Measurements from ENCODE around the gene RAB30. TPM values are rescaled to one million over a fixed set of nuclear protein-coding genes. Genes with fewer than 3 reads are reported as not detected.

RAB30 gene
- total RNA-seq, 1 donor from 2014 or later, result 13.5 TPM

DNA sequence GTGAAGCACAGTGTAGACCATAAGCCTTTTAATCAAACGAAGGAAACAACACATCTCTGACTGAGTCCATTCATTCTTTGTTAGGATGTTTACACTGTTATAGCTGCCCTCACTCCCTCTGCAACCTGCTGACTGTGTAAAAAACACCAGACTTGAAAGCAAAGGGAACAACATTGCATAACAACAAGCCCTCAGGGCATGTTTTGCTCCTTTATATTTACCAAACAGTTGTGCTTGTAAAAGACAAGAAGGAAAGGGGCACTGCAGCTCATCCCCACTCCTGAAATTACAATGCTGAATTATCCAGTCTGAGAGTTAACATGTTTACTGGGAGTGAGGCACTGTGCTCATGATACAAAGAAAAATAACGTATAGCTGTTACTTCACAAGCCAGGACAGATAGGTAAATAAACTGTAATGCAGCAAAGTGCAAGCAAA is 46.4 kb downstream of the RAB30 start:
- Mint-ChIP-seq H3K27me3 (no peaks in the 10 kb centered on the region), H3K36me3 (ENCODE audit: insufficient read depth) (no peaks in the 10 kb centered on the region), H3K9me3 (ENCODE audit: low read depth) (no peaks in the 10 kb centered on the region), H3K4me1 (ENCODE audit: low read depth) (peaks cover 15% of the 10 kb centered on the region), H3K27ac (no peak overlapping the region), H3K4me3 (ENCODE audit: low read depth) (no peak overlapping the region)
- no peak for DNase-seq (ENCODE audit: low spot score, unreplicated experiment)
- TF ChIP-seq, protein P1, sequence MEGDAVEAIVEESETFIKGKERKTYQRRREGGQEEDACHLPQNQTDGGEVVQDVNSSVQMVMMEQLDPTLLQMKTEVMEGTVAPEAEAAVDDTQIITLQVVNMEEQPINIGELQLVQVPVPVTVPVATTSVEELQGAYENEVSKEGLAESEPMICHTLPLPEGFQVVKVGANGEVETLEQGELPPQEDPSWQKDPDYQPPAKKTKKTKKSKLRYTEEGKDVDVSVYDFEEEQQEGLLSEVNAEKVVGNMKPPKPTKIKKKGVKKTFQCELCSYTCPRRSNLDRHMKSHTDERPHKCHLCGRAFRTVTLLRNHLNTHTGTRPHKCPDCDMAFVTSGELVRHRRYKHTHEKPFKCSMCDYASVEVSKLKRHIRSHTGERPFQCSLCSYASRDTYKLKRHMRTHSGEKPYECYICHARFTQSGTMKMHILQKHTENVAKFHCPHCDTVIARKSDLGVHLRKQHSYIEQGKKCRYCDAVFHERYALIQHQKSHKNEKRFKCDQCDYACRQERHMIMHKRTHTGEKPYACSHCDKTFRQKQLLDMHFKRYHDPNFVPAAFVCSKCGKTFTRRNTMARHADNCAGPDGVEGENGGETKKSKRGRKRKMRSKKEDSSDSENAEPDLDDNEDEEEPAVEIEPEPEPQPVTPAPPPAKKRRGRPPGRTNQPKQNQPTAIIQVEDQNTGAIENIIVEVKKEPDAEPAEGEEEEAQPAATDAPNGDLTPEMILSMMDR (IDR thresholded peaks at IDR 0.05; ENCODE audit: unreplicated experiment), result no peak

- Mint-ChIP-seq H3K4me1 (ENCODE audit: low read depth) (peaks cover 19% of the 10 kb centered on the region), H3K9me3 (ENCODE audit: low read depth) (no peaks in the 10 kb centered on the region), H3K27me3 (no peaks in the 10 kb centered on the region), H3K4me3 (ENCODE audit: low read depth) (no peak overlapping the region), H3K27ac (no peak overlapping the region), H3K36me3 (ENCODE audit: insufficient read depth) (no peaks in the 10 kb centered on the region)
- TF ChIP-seq, protein P1 (IDR thresholded peaks at IDR 0.05; ENCODE audit: unreplicated experiment), result no peak
- DNase-seq (ENCODE audit: low spot score, unreplicated experiment), result no peak
These were observed 47.3 kb downstream of the RAB30 start for GRCh38 chr11:83024270-83024854.

DNA sequence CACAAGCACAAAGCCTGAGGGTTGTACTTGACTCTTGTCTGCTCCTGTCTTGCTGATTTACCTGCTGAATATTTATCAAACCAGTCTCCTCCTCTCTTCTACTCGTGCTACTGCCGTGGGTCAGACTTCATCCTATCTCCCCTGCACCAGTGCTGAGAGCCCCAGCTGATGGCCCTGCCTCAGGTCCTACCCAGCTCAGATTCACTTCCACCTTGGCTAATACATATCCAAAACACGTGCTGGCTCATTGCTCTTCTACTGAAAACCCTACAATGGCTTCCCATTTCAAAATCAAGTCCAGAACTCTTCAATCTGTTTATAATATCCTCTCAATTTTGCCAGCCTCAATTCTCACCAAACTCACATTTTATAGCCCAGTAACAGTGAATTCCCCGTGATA is 48.3 kb downstream of the RAB30 start:
- no peaks in the 10 kb centered on the region for H3K27me3 Mint-ChIP-seq
- no peak overlapping the region for H3K4me3 Mint-ChIP-seq (ENCODE audit: low read depth)
- peaks cover 26% of the 10 kb centered on the region for H3K4me1 Mint-ChIP-seq (ENCODE audit: low read depth)
- no peak for DNase-seq (ENCODE audit: low spot score, unreplicated experiment)
- TF ChIP-seq, protein P1 (IDR thresholded peaks at IDR 0.05; ENCODE audit: unreplicated experiment), result no peak
- H3K36me3 Mint-ChIP-seq (ENCODE audit: insufficient read depth), result peaks cover under 1% of the 10 kb centered on the region
- no peak overlapping the region for H3K27ac Mint-ChIP-seq
- H3K9me3 Mint-ChIP-seq (ENCODE audit: low read depth), result peaks cover 3% of the 10 kb centered on the region

DNA sequence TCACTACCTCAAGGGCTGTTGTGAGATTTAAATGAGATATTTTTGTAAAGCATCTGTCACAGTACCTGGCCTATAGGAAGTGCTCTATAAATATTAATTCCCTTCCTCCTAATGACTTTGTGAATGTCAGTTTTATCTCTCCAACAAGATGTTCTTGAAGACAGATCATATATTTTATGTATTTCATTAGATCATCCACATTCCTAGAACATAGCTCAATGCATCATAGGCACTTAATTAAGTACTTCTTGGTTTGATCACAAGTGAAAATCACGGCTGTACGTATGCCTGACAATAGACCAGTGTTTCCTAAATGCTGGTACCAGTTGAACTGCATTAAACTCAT is 49.9 kb downstream of the RAB30 start:
- peaks cover 6% of the 10 kb centered on the region for H3K9me3 Mint-ChIP-seq (ENCODE audit: low read depth)
- H3K4me3 Mint-ChIP-seq (ENCODE audit: low read depth), result no peak overlapping the region
- peaks cover 3% of the 10 kb centered on the region for H3K36me3 Mint-ChIP-seq (ENCODE audit: insufficient read depth)
- H3K27ac Mint-ChIP-seq, result no peak overlapping the region
- no peak for DNase-seq (ENCODE audit: low spot score, unreplicated experiment)
- TF ChIP-seq, protein P1 (IDR thresholded peaks at IDR 0.05; ENCODE audit: unreplicated experiment), result no peak
- no peaks in the 10 kb centered on the region for H3K27me3 Mint-ChIP-seq
- peaks cover 25% of the 10 kb centered on the region for H3K4me1 Mint-ChIP-seq (ENCODE audit: low read depth)

GRCh38 chr11:83020942-83021779 is 50.5 kb downstream of the RAB30 start:
- Mint-ChIP-seq H3K27ac (no peak overlapping the region), H3K9me3 (ENCODE audit: low read depth) (peaks cover 6% of the 10 kb centered on the region), H3K4me3 (ENCODE audit: low read depth) (no peak overlapping the region), H3K4me1 (ENCODE audit: low read depth) (peaks cover 25% of the 10 kb centered on the region), H3K27me3 (no peaks in the 10 kb centered on the region), H3K36me3 (ENCODE audit: insufficient read depth) (peaks cover 3% of the 10 kb centered on the region)
- TF ChIP-seq, protein P1 (IDR thresholded peaks at IDR 0.05; ENCODE audit: unreplicated experiment), result no peak
- DNase-seq (ENCODE audit: low spot score, unreplicated experiment), result no peak

All from progenitor cell of endocrine pancreas (in vitro differentiated cells).